GM23338 (cell line): Measurements from ENCODE around the gene RBPJ. TPM values are rescaled to one million over a fixed set of nuclear protein-coding genes. Genes with fewer than 3 reads are reported as not detected.

Experiments used
- ATAC-seq: fragments of 200-7000 bp; cut with Tn5 transposase; 3 replicates; pipeline ENCODE4 v1.9.1; 2020
- DNase-seq: peaks from one replicate; pipeline ENCODE4 v3.0.0-alpha.2; 2015; ENCODE audit warnings: low spot score
- H2AFZ ChIP-seq: fragments of 200-600 bp; sonication (generic); 2 replicates; pipeline ENCODE4 v1.8.0; 2016; ENCODE audit warnings: antibody characterized with exemption, mild to moderate bottlenecking, moderate library complexity
- H3F3A ChIP-seq: fragments of 200-600 bp; sonication (generic); replicated peaks from 2 replicates; pipeline ENCODE4 v1.8.0; 2017; ENCODE audit warnings: antibody characterized with exemption, mixed run types, low read depth
- H3K27ac ChIP-seq: fragments of 200-600 bp; sonication (generic); 2 replicates; pipeline ENCODE4 v1.6.1; 2016; ENCODE audit warnings: low read depth
- H3K27me3 ChIP-seq: fragments of 200-600 bp; sonication (generic); 2 replicates; pipeline ENCODE4 v1.8.0; 2016; ENCODE audit warnings: mild to moderate bottlenecking, mixed run types, moderate library complexity; ENCODE audit not compliant: insufficient read depth
- H3K36me3 ChIP-seq: fragments of 200-600 bp; sonication (generic); 2 replicates; pipeline ENCODE4 v1.8.0; 2016; ENCODE audit warnings: mild to moderate bottlenecking; ENCODE audit not compliant: insufficient read depth
- H3K4me1 ChIP-seq: fragments of 200-600 bp; sonication (generic); 2 replicates; pipeline ENCODE4 v1.8.0; 2016; ENCODE audit warnings: mild to moderate bottlenecking, moderate library complexity; ENCODE audit not compliant: insufficient read depth
- H3K4me2 ChIP-seq: fragments of 200-600 bp; sonication (generic); 2 replicates; pipeline ENCODE4 v1.7.1; 2017; ENCODE audit warnings: mixed run types
- H3K4me3 ChIP-seq: fragments of 200-600 bp; sonication (generic); 2 replicates; pipeline ENCODE4 v1.6.1; 2016; ENCODE audit warnings: mixed run types
- H3K79me2 ChIP-seq: fragments of 200-600 bp; sonication (generic); replicated peaks from 2 replicates; pipeline ENCODE4 v1.8.0; 2017; ENCODE audit warnings: mild to moderate bottlenecking; ENCODE audit not compliant: insufficient read depth
- H3K9me2 ChIP-seq: fragments of 200-600 bp; sonication (generic); 2 replicates; pipeline ENCODE4 v1.8.0; 2017; ENCODE audit not compliant: insufficient read depth
- H4K20me1 ChIP-seq: fragments of 200-600 bp; sonication (generic); replicated peaks from 2 replicates; pipeline ENCODE4 v1.8.0; 2017; ENCODE audit warnings: mild to moderate bottlenecking; ENCODE audit not compliant: insufficient read depth
- H3K27ac Mint-ChIP-seq: 2 replicates; pipeline ENCODE4 v1.8.0; 2020; ENCODE audit warnings: inconsistent platforms, mild to moderate bottlenecking, moderate library complexity, mixed read lengths
- H3K27me3 Mint-ChIP-seq: 3 replicates; pipeline ENCODE4 v1.8.0; 2022; ENCODE audit warnings: low read depth, mild to moderate bottlenecking, moderate library complexity, mixed read lengths, inconsistent platforms; ENCODE audit not compliant: insufficient read depth, poor library complexity
- H3K36me3 Mint-ChIP-seq: 3 replicates; pipeline ENCODE4 v1.8.0; 2021; ENCODE audit warnings: low read depth, mild to moderate bottlenecking, inconsistent platforms, moderate library complexity, mixed read lengths
- H3K4me1 Mint-ChIP-seq: 3 replicates; pipeline ENCODE4 v1.8.0; 2020; ENCODE audit warnings: mild to moderate bottlenecking, inconsistent platforms, mixed read lengths
- H3K4me3 Mint-ChIP-seq: 3 replicates; pipeline ENCODE4 v1.8.0; 2021; ENCODE audit warnings: moderate library complexity, mild to moderate bottlenecking, inconsistent platforms, mixed read lengths
- H3K9me3 Mint-ChIP-seq: 3 replicates; pipeline ENCODE4 v1.8.0; 2020; ENCODE audit warnings: moderate library complexity, mild to moderate bottlenecking, inconsistent platforms, mixed read lengths
- CREB1 ChIP-seq: fragments of 250-450 bp; sonication (Bioruptor Pico); IDR thresholded peaks from 2 replicates; pipeline ENCODE4 v1.5.0; 2020; ENCODE audit warnings: low read depth, mild to moderate bottlenecking, moderate library complexity
- EZH2 ChIP-seq: fragments of 200-600 bp; sonication (generic); IDR thresholded peaks from one replicate; pipeline ENCODE4 v1.8.0; 2017; ENCODE audit warnings: antibody characterized with exemption, mild to moderate bottlenecking, low read depth; ENCODE audit not compliant: unreplicated experiment
- EZH2phosphoT487 ChIP-seq: fragments of 200-600 bp; sonication (generic); IDR thresholded peaks from one replicate; pipeline ENCODE4 v1.8.1; 2018; ENCODE audit warnings: antibody characterized with exemption; ENCODE audit not compliant: unreplicated experiment
- NANOG ChIP-seq: IDR thresholded peaks from 2 replicates; pipeline ENCODE4 v1.6.1; 2016; ENCODE audit warnings: antibody characterized with exemption, borderline replicate concordance
- STAT1 ChIP-seq: IDR thresholded peaks from one replicate; pipeline ENCODE4 v1.6.1; 2016; ENCODE audit warnings: antibody characterized with exemption; ENCODE audit not compliant: unreplicated experiment
- polyA plus RNA-seq: library from polyadenylated mRNA; unstranded; fragments of >200 nt; fragmentation: Nextera tagmentation; extraction: Ambion mirVana; gene quantifications from 2 replicates; pipeline ENCODE4 v1.2.1, GENCODE V29; 2016
- total RNA-seq: library from RNA; depleted of rRNA; stranded (reverse); fragments of >200 nt; shearing (Covaris generic); gene quantifications from 2 replicates; pipeline ENCODE4 v1.2.3, GENCODE V29; 2014
- TF ChIP-seq, protein P1 (sequence below), 2 experiments: fragments of 200-600 bp in 1 of 2; sonication (generic) in 1 of 2; conservative IDR thresholded peaks; 2 replicates each; pipeline versions ENCODE4 v1.5.1 to v1.6.1; 2016 to 2017; ENCODE audit warnings: antibody characterized with exemption in 2 of 2, low read depth in 2 of 2, mild to moderate bottlenecking in 2 of 2, moderate library complexity in 1 of 2
- TF ChIP-seq, protein P2 (sequence below): IDR thresholded peaks from 2 replicates; pipeline ENCODE4 v1.6.1; 2016; ENCODE audit warnings: antibody characterized with exemption
- TF ChIP-seq, protein P3 (sequence below): fragments of 250-450 bp; sonication (Bioruptor Pico); IDR thresholded peaks from 2 replicates; pipeline ENCODE4 v1.5.0; 2020; ENCODE audit warnings: mild to moderate bottlenecking, moderate library complexity

The RBPJ gene
- total and polyA plus RNA-seq, 2 experiments from 2014 or later: 212 to 457 TPM

DNA sequence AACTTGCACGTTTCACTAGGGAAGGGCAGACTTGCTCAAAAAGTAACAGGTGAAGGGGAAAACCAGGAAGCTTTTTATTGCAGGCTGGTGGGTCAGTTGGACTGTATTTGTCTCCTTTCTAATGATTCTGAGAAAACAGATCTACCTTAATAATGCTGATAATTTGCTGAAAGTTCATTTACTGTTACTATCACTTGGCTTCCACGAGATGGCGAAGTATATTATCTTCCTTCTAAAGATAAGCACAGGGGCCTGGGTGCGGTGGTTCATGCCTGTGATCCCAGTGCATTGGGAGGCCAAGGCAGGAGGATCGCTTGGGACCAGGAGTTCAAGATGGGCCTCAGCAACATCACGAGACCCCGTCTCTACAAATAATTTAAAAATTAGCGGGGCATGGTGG lies 153.1 kb downstream of the RBPJ start:
- Mint-ChIP-seq H3K27ac (no peak overlapping the region), H3K27me3 (peaks cover 2% of the 10 kb centered on the region), H3K4me1 (peaks cover 3% of the 10 kb centered on the region; the same call in 2 of the 3 replicates), H3K36me3 (no peaks in the 10 kb centered on the region), H3K9me3 (no peaks in the 10 kb centered on the region; the same call in 1 of the 3 replicates), H3K4me3 (no peak overlapping the region)
- DNase-seq (no peak), ATAC-seq (no peak)
- no peak for TF ChIP-seq EZH2
- TF ChIP-seq, protein P1, sequence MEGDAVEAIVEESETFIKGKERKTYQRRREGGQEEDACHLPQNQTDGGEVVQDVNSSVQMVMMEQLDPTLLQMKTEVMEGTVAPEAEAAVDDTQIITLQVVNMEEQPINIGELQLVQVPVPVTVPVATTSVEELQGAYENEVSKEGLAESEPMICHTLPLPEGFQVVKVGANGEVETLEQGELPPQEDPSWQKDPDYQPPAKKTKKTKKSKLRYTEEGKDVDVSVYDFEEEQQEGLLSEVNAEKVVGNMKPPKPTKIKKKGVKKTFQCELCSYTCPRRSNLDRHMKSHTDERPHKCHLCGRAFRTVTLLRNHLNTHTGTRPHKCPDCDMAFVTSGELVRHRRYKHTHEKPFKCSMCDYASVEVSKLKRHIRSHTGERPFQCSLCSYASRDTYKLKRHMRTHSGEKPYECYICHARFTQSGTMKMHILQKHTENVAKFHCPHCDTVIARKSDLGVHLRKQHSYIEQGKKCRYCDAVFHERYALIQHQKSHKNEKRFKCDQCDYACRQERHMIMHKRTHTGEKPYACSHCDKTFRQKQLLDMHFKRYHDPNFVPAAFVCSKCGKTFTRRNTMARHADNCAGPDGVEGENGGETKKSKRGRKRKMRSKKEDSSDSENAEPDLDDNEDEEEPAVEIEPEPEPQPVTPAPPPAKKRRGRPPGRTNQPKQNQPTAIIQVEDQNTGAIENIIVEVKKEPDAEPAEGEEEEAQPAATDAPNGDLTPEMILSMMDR (conservative IDR thresholded peaks at IDR 0.05; ENCODE audit: low read depth in 2 of 2): peak in 1 of 2 experiments; percentile 14; a peak in 1 of 4 replicates
- H3K27me3 ChIP-seq: no peaks in the 10 kb centered on the region
- no peak overlapping the region for H3K4me3 ChIP-seq
- H2AFZ ChIP-seq: no peak overlapping the region; the same call in 1 of the 2 replicates
- H4K20me1 ChIP-seq: no peaks in the 10 kb centered on the region
- H3K4me1 ChIP-seq: peaks cover 4% of the 10 kb centered on the region; the same call in 1 of the 2 replicates
- H3K4me2 ChIP-seq: no peak overlapping the region
- H3K27ac ChIP-seq: no peak overlapping the region
- H3K79me2 ChIP-seq: no peaks in the 10 kb centered on the region
- H3F3A ChIP-seq: no peaks in the 10 kb centered on the region
- no peaks in the 10 kb centered on the region for H3K9me2 ChIP-seq
- H3K36me3 ChIP-seq: no peaks in the 10 kb centered on the region

DNA sequence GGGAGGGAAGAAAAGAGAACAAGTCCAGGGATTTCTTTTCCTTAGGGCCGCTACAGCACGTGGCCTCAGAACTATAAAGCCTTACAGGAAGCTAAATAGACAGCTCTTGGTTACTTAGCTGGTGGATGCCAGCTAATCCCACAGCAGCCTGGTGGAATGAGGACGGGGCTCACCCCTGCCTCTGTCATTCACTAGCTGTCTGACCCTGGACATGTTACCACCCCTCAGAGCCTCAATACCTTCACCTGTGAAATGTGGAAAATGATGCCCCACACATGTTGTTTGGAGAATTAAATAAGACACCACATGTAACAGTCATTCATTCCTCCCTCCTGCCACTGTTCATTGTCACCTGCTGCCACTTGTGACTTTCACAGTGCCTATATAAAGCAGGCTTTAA lies 153.7 kb downstream of the RBPJ start:
- H3K27ac Mint-ChIP-seq: no peak overlapping the region
- H3K9me3 Mint-ChIP-seq: no peaks in the 10 kb centered on the region; the same call in 1 of the 3 replicates
- ATAC-seq (no peak), DNase-seq (no peak)
- no peaks in the 10 kb centered on the region for H3K79me2 ChIP-seq
- H4K20me1 ChIP-seq: no peaks in the 10 kb centered on the region
- H3K4me1 ChIP-seq: peaks cover 10% of the 10 kb centered on the region
- H3F3A ChIP-seq: no peaks in the 10 kb centered on the region
- H3K27me3 ChIP-seq: no peaks in the 10 kb centered on the region
- H3K4me2 ChIP-seq: no peak overlapping the region
- no peak overlapping the region for H3K4me3 ChIP-seq
- H3K27me3 Mint-ChIP-seq: peaks cover 2% of the 10 kb centered on the region
- no peaks in the 10 kb centered on the region for H3K36me3 ChIP-seq
- H2AFZ ChIP-seq: no peak overlapping the region; the same call in 1 of the 2 replicates
- no peak overlapping the region for H3K27ac ChIP-seq
- H3K9me2 ChIP-seq: no peaks in the 10 kb centered on the region
- no peaks in the 10 kb centered on the region for H3K36me3 Mint-ChIP-seq
- H3K4me1 Mint-ChIP-seq: peaks cover 5% of the 10 kb centered on the region
- no peak overlapping the region for H3K4me3 Mint-ChIP-seq
- TF ChIP-seq STAT1: no peak
- no peak for TF ChIP-seq CREB1
- TF ChIP-seq EZH2phosphoT487: no peak
- TF ChIP-seq, protein P2, sequence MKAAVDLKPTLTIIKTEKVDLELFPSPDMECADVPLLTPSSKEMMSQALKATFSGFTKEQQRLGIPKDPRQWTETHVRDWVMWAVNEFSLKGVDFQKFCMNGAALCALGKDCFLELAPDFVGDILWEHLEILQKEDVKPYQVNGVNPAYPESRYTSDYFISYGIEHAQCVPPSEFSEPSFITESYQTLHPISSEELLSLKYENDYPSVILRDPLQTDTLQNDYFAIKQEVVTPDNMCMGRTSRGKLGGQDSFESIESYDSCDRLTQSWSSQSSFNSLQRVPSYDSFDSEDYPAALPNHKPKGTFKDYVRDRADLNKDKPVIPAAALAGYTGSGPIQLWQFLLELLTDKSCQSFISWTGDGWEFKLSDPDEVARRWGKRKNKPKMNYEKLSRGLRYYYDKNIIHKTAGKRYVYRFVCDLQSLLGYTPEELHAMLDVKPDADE: no peak
- no peak for TF ChIP-seq NANOG
- TF ChIP-seq, protein P3, sequence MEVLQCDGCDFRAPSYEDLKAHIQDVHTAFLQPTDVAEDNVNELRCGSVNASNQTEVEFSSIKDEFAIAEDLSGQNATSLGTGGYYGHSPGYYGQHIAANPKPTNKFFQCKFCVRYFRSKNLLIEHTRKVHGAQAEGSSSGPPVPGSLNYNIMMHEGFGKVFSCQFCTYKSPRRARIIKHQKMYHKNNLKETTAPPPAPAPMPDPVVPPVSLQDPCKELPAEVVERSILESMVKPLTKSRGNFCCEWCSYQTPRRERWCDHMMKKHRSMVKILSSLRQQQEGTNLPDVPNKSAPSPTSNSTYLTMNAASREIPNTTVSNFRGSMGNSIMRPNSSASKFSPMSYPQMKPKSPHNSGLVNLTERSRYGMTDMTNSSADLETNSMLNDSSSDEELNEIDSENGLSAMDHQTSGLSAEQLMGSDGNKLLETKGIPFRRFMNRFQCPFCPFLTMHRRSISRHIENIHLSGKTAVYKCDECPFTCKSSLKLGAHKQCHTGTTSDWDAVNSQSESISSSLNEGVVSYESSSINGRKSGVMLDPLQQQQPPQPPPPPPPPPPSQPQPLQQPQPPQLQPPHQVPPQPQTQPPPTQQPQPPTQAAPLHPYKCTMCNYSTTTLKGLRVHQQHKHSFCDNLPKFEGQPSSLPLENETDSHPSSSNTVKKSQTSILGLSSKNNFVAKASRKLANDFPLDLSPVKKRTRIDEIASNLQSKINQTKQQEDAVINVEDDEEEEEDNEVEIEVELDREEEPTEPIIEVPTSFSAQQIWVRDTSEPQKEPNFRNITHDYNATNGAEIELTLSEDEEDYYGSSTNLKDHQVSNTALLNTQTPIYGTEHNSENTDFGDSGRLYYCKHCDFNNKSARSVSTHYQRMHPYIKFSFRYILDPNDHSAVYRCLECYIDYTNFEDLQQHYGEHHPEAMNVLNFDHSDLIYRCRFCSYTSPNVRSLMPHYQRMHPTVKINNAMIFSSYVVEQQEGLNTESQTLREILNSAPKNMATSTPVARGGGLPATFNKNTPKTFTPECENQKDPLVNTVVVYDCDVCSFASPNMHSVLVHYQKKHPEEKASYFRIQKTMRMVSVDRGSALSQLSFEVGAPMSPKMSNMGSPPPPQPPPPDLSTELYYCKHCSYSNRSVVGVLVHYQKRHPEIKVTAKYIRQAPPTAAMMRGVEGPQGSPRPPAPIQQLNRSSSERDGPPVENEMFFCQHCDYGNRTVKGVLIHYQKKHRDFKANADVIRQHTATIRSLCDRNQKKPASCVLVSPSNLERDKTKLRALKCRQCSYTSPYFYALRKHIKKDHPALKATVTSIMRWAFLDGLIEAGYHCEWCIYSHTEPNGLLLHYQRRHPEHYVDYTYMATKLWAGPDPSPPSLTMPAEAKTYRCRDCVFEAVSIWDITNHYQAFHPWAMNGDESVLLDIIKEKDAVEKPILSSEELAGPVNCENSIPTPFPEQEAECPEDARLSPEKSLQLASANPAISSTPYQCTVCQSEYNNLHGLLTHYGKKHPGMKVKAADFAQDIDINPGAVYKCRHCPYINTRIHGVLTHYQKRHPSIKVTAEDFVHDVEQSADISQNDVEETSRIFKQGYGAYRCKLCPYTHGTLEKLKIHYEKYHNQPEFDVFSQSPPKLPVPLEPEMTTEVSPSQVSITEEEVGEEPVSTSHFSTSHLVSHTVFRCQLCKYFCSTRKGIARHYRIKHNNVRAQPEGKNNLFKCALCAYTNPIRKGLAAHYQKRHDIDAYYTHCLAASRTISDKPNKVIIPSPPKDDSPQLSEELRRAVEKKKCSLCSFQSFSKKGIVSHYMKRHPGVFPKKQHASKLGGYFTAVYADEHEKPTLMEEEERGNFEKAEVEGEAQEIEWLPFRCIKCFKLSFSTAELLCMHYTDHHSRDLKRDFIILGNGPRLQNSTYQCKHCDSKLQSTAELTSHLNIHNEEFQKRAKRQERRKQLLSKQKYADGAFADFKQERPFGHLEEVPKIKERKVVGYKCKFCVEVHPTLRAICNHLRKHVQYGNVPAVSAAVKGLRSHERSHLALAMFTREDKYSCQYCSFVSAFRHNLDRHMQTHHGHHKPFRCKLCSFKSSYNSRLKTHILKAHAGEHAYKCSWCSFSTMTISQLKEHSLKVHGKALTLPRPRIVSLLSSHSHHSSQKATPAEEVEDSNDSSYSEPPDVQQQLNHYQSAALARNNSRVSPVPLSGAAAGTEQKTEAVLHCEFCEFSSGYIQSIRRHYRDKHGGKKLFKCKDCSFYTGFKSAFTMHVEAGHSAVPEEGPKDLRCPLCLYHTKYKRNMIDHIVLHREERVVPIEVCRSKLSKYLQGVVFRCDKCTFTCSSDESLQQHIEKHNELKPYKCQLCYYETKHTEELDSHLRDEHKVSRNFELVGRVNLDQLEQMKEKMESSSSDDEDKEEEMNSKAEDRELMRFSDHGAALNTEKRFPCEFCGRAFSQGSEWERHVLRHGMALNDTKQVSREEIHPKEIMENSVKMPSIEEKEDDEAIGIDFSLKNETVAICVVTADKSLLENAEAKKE (CRISPR knock-in tag): no peak
- TF ChIP-seq, protein P1 (conservative IDR thresholded peaks at IDR 0.05; ENCODE audit: low read depth in 2 of 2): no peak
